ENCODE results near the gene ZBED5. TPM values are rescaled to one million over a fixed set of nuclear protein-coding genes. Genes with fewer than 3 reads are reported as not detected.

The ZBED5 gene
- total and polyA plus RNA-seq, 2 of the 4 experiments (the other 2 are of a cell fraction) = 28.2 to 30.8 TPM

- H3K27ac ChIP-seq (ENCODE audit: insufficient read depth, low read length) = no peak overlapping the region
- no peak overlapping the region for H3K56ac ChIP-seq (ENCODE audit: extremely low read depth, insufficient read depth, low read length)
- H2BK5ac ChIP-seq (ENCODE audit: low read depth, low read length, poor library complexity, severe bottlenecking) = no peak overlapping the region
- no peak overlapping the region for H2AK9ac ChIP-seq (replicated peaks; ENCODE audit: low read depth, low read length, poor library complexity)
- peak; percentile 54 for DNase-seq
- no peaks in the 10 kb centered on the region for H3K27me3 ChIP-seq (ENCODE audit: control insufficient read depth, insufficient read depth, low read length)
- in situ Hi-C loops (cut with MboI; ENCODE audit: low sequenced_read_pairs) (no loop called here), intact Hi-C loops (cut with micrococcal nuclease) (loop anchor here (1.0 kb wide), 1 partner anchor 13 kb away; no protein-coding TSS in a partner anchor), dilution Hi-C loops (cut with HindIII; ENCODE audit: low sequenced_read_pairs, unreplicated experiment) (no loop called here)
- CTCF ChIA-PET = no interaction called here
- H3K9me3 ChIP-seq (ENCODE audit: control insufficient read depth, insufficient read depth, low read length) = no peaks in the 10 kb centered on the region
- POLR2A ChIA-PET (ENCODE audit: unreplicated experiment) = no interaction called here
- no CpG with 5 or more reads among the region's 2 CpGs for WGBS, 2 experiments (ENCODE audit: extremely low coverage in 2 of 2, insufficient read length in 1 of 2)
- peaks cover 0 to 30% of the 10 kb centered on the region in 2 experiments for H3K79me1 ChIP-seq (ENCODE audit: low read depth in 1 of 2, low read length in 2 of 2)
- no peak overlapping the region for H2BK15ac ChIP-seq (ENCODE audit: low read depth, low read length)
- H3K4ac ChIP-seq (ENCODE audit: low read depth, low read length) = no peak overlapping the region
- no peak overlapping the region for H3K4me3 ChIP-seq (ENCODE audit: insufficient read depth, low read depth, low read length)
- 0 out of 2 replicates have a peak, but pooled peaks cover 3% of the 10 kb centered on the region for H3K4me1 ChIP-seq (ENCODE audit: control insufficient read depth, insufficient read depth, low read length)
- no peak overlapping the region; a peak in 1 of 4 replicates for H4K8ac ChIP-seq (ENCODE audit: low read depth in 2 of 2, low read length in 2 of 2)
- H4K20me1 ChIP-seq (ENCODE audit: insufficient read depth, low read length) = no peaks in the 10 kb centered on the region
- peak overlapping the region; percentile 26; the same call in 1 of the 2 replicates for H2BK20ac ChIP-seq (ENCODE audit: low read depth, low read length)
- H3K18ac ChIP-seq (ENCODE audit: low read depth, low read length) = no peak overlapping the region; the same call in 1 of the 2 replicates
- no peak overlapping the region for H2AK5ac ChIP-seq (ENCODE audit: low read depth, low read length)
- no peak overlapping the region for H3K9ac ChIP-seq (ENCODE audit: low read depth, low read length)
- BruUV-seq (replicated peaks) = no TSS peak
- H3K23ac ChIP-seq (ENCODE audit: low read depth, low read length) = no peak overlapping the region
- H4K5ac ChIP-seq (ENCODE audit: low read depth, low read length) = no peak overlapping the region
- peak; percentile 52 for ATAC-seq (ENCODE audit: low read depth)
- no peak overlapping the region for H4K91ac ChIP-seq (ENCODE audit: insufficient read depth, low read depth, low read length)
- no peak overlapping the region for H2BK120ac ChIP-seq (ENCODE audit: low read depth, low read length)
- no peaks in the 10 kb centered on the region for H3K36me3 ChIP-seq (ENCODE audit: control insufficient read depth, insufficient read depth, low read length)
- H2AFZ ChIP-seq (replicated peaks; ENCODE audit: low read length, poor library complexity) = no peak overlapping the region
- peak overlapping the region; percentile 57; the same call in 1 of the 2 replicates for H3K4me2 ChIP-seq (ENCODE audit: low read depth, low read length)
- no peak overlapping the region for H3K14ac ChIP-seq (replicated peaks; ENCODE audit: low read depth, low read length)
- TF ChIP-seq USF2 (IDR thresholded peaks at IDR 0.05; ENCODE audit: low read depth, low read length) (no peak), RCOR1 (IDR thresholded peaks at IDR 0.05; ENCODE audit: insufficient replicate concordance, low read length) (no peak), CEBPB (IDR thresholded peaks at IDR 0.05; ENCODE audit: low read depth, low read length) (no peak), MAZ (IDR thresholded peaks at IDR 0.05; ENCODE audit: borderline replicate concordance, low read depth, low read length) (no peak), RFX5 (IDR thresholded peaks at IDR 0.05; ENCODE audit: low read depth, low read length) (no peak), POLR2A (IDR thresholded peaks at IDR 0.05; ENCODE audit: low read depth, low read length) (no peak), SMC3 (IDR thresholded peaks at IDR 0.05; ENCODE audit: low read depth, low read length) (no peak), CTCF (conservative IDR thresholded peaks at IDR 0.05; ENCODE audit: low read depth, low read length) (no peak), FOS (IDR thresholded peaks at IDR 0.05; ENCODE audit: low read depth, low read length) (no peak), ELK1 (IDR thresholded peaks at IDR 0.05; ENCODE audit: borderline replicate concordance, low read depth, low read length) (no peak), CHD1 (IDR thresholded peaks at IDR 0.05; ENCODE audit: low read depth, low read length) (no peak), NFE2L2 (IDR thresholded peaks at IDR 0.05; ENCODE audit: low read depth, low read length) (no peak), RAD21 (IDR thresholded peaks at IDR 0.05; ENCODE audit: low read length) (no peak), MAFK (IDR thresholded peaks at IDR 0.05; ENCODE audit: low read depth, low read length) (no peak), MXI1 (IDR thresholded peaks at IDR 0.05; ENCODE audit: borderline replicate concordance, low read depth, low read length) (no peak), BHLHE40 (IDR thresholded peaks at IDR 0.05; ENCODE audit: low read depth, low read length) (no peak)
- no peaks in the 10 kb centered on the region for H3K9me1 ChIP-seq (ENCODE audit: insufficient read depth, low read length)
Observed at GRCh38 chr11:10864688-10865087, 6.8 kb upstream of the ZBED5 start.
